Measurements from ENCODE around the gene GFER.

The GFER gene

DNA sequence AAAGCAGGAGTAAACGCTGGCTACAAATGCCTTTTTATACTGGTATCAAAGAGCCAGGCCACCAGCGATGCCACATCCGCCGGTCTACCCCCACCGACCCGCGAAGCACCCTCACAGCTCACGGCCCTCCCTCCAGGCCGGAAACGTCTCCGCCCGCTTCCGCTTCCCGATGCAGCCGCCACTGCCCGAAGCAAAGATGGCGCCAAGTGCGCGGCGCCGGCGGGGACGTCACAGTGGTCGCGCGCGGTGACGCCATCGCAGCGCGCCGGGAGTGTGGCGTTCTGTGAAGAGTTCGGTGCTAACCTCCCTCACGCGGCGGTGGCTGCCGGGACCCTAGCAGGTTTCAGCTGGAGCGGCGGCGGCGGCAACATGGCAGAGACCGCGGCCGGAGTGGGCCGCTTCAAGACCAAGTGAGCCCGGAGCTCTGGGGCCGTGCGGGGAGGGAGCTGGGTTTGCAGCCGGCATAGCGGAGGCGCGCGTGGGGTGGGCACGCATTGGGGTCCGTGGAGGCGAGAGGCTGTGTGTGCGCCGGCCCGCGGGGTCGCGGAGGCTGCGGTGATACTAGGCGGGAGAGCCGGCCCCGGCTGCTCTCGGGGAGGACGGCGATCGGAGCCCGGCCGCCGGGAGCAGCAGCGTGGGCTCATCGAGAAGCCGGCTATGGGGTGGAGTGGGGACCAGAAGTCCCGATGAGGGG is 12.1 kb upstream of the GFER start, which contains the start of gene TBL3:
TBL3 (plus strand) TSS at position 258 of the 694 bp plus-strand sequence; CDS start at position 370, 112 bp downstream.
- H4K8ac ChIP-seq (ENCODE audit: low read depth, low read length), result no peak within 1 kb of the TSS
- H3K9ac ChIP-seq (ENCODE audit: low read length), result peak within 1 kb of the TSS; percentile 98
- no peak within 1 kb of the TSS for H2BK120ac ChIP-seq (ENCODE audit: low read depth, low read length)
- H3K4me3 ChIP-seq (ENCODE audit: low read length), result peak within 1 kb of the TSS; percentile 92
- no peak within 1 kb of the TSS for H3K18ac ChIP-seq (ENCODE audit: low read length)
- no peak within 1 kb of the TSS for H2BK15ac ChIP-seq (replicated peaks; ENCODE audit: low read depth)
- H3K27me3 ChIP-seq (ENCODE audit: insufficient read depth, low read length, poor library complexity), result no peaks in the 10 kb centered on the region
- no peak within 1 kb of the TSS for H4K5ac ChIP-seq (ENCODE audit: low read length)
- peaks cover 13% of the 10 kb centered on the region for H3K79me2 ChIP-seq (ENCODE audit: control insufficient read depth, insufficient read depth, low read length)
- DNase-seq, result peak; percentile 97
- H3K23ac ChIP-seq (ENCODE audit: low read length), result peak within 1 kb of the TSS; percentile 94
- H3K4me1 ChIP-seq (ENCODE audit: control insufficient read depth, low read depth, low read length), result no peaks in the 10 kb centered on the region
- peak within 1 kb of the TSS; percentile 95 for H2AK5ac ChIP-seq (ENCODE audit: low read length)
- peak within 1 kb of the TSS; percentile 88 for H2BK5ac ChIP-seq (ENCODE audit: low read length)
- WGBS (ENCODE audit: extremely low coverage, insufficient coverage, low lambda C conversion rate), result no CpG with 5 or more reads among the region's 78 CpGs
- peak within 1 kb of the TSS; percentile 25 for H3K4ac ChIP-seq (ENCODE audit: low read depth, low read length)
- H3K36me3 ChIP-seq (ENCODE audit: control insufficient read depth, insufficient read depth, low read length), result peaks cover 4% of the 10 kb centered on the region
- H3K56ac ChIP-seq (ENCODE audit: low read length), result peak within 1 kb of the TSS; percentile 99
- H3K79me1 ChIP-seq (ENCODE audit: low read length), result peaks cover 5% of the 10 kb centered on the region
- H3K27ac ChIP-seq (ENCODE audit: low read depth, low read length), result peak within 1 kb of the TSS; percentile 30
- peak within 1 kb of the TSS; percentile 81 for H3K4me2 ChIP-seq (ENCODE audit: low read length)

DNA sequence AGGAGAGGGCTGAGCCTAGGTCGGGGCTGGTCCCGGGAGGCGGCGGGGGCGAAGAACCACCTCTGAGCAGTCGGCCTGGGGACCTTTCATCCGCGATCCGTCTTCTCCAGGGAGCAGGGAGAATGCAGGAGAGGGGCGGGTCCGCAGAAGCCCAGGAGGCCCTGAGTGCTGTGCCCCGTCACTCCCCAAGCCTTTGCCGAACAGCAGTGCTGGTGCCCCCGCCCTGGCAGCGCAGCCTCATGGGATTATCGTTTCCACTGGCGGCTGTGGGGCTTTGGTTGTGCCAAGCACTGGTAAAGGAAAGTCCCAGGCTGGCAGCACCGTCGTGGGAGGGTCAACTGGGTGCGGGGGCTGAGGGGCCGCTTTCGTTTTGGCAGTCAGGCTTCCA is 11.5 kb upstream of the GFER start:
- peak; percentile 47 for DNase-seq
- no peak overlapping the region for H2BK15ac ChIP-seq (replicated peaks; ENCODE audit: low read depth)
- no peak overlapping the region for H2BK120ac ChIP-seq (ENCODE audit: low read depth, low read length)
- no peak overlapping the region for H2AK5ac ChIP-seq (ENCODE audit: low read length)
- peaks cover 4% of the 10 kb centered on the region for H3K36me3 ChIP-seq (ENCODE audit: control insufficient read depth, insufficient read depth, low read length)
- no peak overlapping the region for H4K8ac ChIP-seq (ENCODE audit: low read depth, low read length)
- H3K79me2 ChIP-seq (ENCODE audit: control insufficient read depth, insufficient read depth, low read length), result peaks cover 13% of the 10 kb centered on the region
- WGBS (ENCODE audit: extremely low coverage, insufficient coverage, low lambda C conversion rate), result no CpG with 5 or more reads among the region's 22 CpGs
- H3K4me2 ChIP-seq (ENCODE audit: low read length), result peak overlapping the region; percentile 38
- no peaks in the 10 kb centered on the region for H3K4me1 ChIP-seq (ENCODE audit: control insufficient read depth, low read depth, low read length)
- no peak overlapping the region for H2BK5ac ChIP-seq (ENCODE audit: low read length)
- H3K18ac ChIP-seq (ENCODE audit: low read length), result no peak overlapping the region
- H3K56ac ChIP-seq (ENCODE audit: low read length), result peak overlapping the region; percentile 90
- no peaks in the 10 kb centered on the region for H3K27me3 ChIP-seq (ENCODE audit: insufficient read depth, low read length, poor library complexity)
- no peak overlapping the region for H3K27ac ChIP-seq (ENCODE audit: low read depth, low read length)
- H3K4ac ChIP-seq (ENCODE audit: low read depth, low read length), result peak overlapping the region; percentile 25
- peak overlapping the region; percentile 89 for H3K9ac ChIP-seq (ENCODE audit: low read length)
- H3K23ac ChIP-seq (ENCODE audit: low read length), result no peak overlapping the region
- peaks cover 5% of the 10 kb centered on the region for H3K79me1 ChIP-seq (ENCODE audit: low read length)
- no peak overlapping the region for H4K5ac ChIP-seq (ENCODE audit: low read length)
- peak overlapping the region; percentile 86 for H3K4me3 ChIP-seq (ENCODE audit: low read length)

DNA sequence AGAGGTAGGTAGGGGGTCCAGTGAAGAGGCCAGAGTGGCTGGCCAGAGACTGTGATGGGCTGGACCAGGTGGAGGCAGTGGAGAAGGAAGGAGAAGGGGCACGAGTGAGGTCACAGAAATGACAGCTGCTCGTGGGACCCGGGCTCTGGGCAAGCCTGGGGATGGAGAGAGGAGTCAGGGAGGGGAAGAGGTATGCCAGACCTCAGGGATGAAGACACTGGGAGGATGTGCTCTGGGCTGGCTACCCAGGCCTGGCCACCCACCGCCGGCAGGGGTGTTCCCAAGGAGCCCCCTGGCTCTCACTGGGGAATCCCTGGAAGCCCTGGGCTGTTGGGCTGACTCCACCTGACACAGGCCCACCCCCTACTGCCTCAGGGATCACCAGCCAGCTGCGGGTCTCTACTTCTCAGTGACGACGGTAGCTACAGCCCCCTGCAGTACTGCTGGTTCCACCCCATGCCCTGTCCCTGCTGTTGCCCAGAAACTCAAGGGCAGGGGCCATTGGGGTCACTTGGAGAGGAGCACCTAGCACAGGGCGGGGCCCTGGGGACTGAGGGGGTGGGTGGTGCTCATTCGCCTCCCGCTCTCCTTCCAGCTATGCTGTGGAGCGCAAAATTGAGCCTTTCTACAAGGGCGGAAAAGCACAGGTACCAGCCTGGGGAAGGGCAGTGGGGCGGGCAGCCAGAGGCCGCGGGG is 10.4 kb upstream of the GFER start:
- DNase-seq, result no peak
- no peak overlapping the region for H2BK5ac ChIP-seq (ENCODE audit: low read length)
- peaks cover 13% of the 10 kb centered on the region for H3K79me2 ChIP-seq (ENCODE audit: control insufficient read depth, insufficient read depth, low read length)
- no CpG with 5 or more reads among the region's 16 CpGs for WGBS (ENCODE audit: extremely low coverage, insufficient coverage, low lambda C conversion rate)
- no peak overlapping the region for H2AK5ac ChIP-seq (ENCODE audit: low read length)
- no peak overlapping the region for H3K4me2 ChIP-seq (ENCODE audit: low read length)
- no peak overlapping the region for H3K56ac ChIP-seq (ENCODE audit: low read length)
- no peaks in the 10 kb centered on the region for H3K27me3 ChIP-seq (ENCODE audit: insufficient read depth, low read length, poor library complexity)
- H4K5ac ChIP-seq (ENCODE audit: low read length), result no peak overlapping the region
- H3K79me1 ChIP-seq (ENCODE audit: low read length), result peaks cover 5% of the 10 kb centered on the region
- H4K8ac ChIP-seq (ENCODE audit: low read depth, low read length), result no peak overlapping the region
- no peaks in the 10 kb centered on the region for H3K4me1 ChIP-seq (ENCODE audit: control insufficient read depth, low read depth, low read length)
- no peak overlapping the region for H3K4me3 ChIP-seq (ENCODE audit: low read length)
- no peak overlapping the region for H3K27ac ChIP-seq (ENCODE audit: low read depth, low read length)
- no peak overlapping the region for H3K18ac ChIP-seq (ENCODE audit: low read length)
- H2BK15ac ChIP-seq (replicated peaks; ENCODE audit: low read depth), result no peak overlapping the region
- H3K9ac ChIP-seq (ENCODE audit: low read length), result no peak overlapping the region
- no peak overlapping the region for H3K23ac ChIP-seq (ENCODE audit: low read length)
- no peak overlapping the region for H3K4ac ChIP-seq (ENCODE audit: low read depth, low read length)
- no peak overlapping the region for H2BK120ac ChIP-seq (ENCODE audit: low read depth, low read length)
- peaks cover 4% of the 10 kb centered on the region for H3K36me3 ChIP-seq (ENCODE audit: control insufficient read depth, insufficient read depth, low read length)

DNA sequence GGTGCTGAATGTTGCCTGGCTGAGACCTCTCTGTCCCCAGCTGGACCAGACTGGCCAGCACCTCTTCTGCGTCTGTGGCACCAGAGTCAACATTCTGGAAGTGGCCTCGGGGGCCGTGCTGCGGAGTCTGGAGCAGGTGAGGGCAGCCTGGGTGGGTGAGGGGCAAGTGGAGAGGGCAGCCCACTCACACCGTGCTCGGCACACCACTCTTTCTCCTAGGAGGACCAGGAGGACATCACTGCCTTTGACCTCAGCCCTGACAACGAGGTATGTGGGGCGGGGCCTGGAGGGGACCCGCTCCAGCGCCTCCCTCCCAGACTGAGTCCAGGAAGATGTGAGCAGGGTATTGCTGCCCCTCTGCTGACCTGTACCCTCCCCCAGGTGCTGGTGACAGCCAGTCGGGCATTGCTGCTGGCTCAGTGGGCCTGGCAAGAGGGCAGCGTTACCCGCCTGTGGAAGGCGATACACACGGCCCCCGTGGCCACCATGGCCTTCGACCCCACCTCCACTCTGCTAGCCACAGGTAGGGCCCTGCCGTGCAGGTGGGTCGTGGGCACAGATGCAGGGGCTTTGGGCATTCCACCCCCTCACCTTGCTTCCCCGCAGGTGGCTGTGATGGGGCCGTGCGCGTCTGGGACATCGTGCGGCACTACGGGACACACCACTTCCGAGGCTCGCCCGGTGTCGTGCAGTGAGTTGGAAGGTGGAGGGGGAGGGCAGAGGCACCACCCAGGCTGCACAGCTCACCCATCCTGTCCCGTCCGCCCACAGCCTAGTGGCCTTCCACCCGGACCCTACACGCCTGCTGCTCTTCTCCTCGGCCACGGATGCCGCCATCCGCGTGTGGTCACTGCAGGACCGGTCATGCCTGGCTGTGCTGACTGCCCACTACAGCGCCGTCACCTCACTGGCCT is 9.6 kb upstream of the GFER start:
- Histone ChIP-seq H3K18ac (ENCODE audit: low read length) (no peak overlapping the region), H3K79me2 (ENCODE audit: control insufficient read depth, insufficient read depth, low read length) (peaks cover 13% of the 10 kb centered on the region), H3K4me1 (ENCODE audit: control insufficient read depth, low read depth, low read length) (no peaks in the 10 kb centered on the region), H2BK15ac (replicated peaks; ENCODE audit: low read depth) (no peak overlapping the region), H3K27me3 (ENCODE audit: insufficient read depth, low read length, poor library complexity) (no peaks in the 10 kb centered on the region), H3K4me2 (ENCODE audit: low read length) (no peak overlapping the region), H3K27ac (ENCODE audit: low read depth, low read length) (no peak overlapping the region), H3K23ac (ENCODE audit: low read length) (no peak overlapping the region), H3K4me3 (ENCODE audit: low read length) (no peak overlapping the region), H3K4ac (ENCODE audit: low read depth, low read length) (no peak overlapping the region), H2AK5ac (ENCODE audit: low read length) (no peak overlapping the region), H3K79me1 (ENCODE audit: low read length) (peaks cover 5% of the 10 kb centered on the region), H4K8ac (ENCODE audit: low read depth, low read length) (no peak overlapping the region), H2BK120ac (ENCODE audit: low read depth, low read length) (no peak overlapping the region), H3K56ac (ENCODE audit: low read length) (no peak overlapping the region), H3K36me3 (ENCODE audit: control insufficient read depth, insufficient read depth, low read length) (peaks cover 4% of the 10 kb centered on the region), H2BK5ac (ENCODE audit: low read length) (no peak overlapping the region), H3K9ac (ENCODE audit: low read length) (no peak overlapping the region), H4K5ac (ENCODE audit: low read length) (no peak overlapping the region)
- no CpG with 5 or more reads among the region's 42 CpGs for WGBS (ENCODE audit: extremely low coverage, insufficient coverage, low lambda C conversion rate)
- no peak for DNase-seq

DNA sequence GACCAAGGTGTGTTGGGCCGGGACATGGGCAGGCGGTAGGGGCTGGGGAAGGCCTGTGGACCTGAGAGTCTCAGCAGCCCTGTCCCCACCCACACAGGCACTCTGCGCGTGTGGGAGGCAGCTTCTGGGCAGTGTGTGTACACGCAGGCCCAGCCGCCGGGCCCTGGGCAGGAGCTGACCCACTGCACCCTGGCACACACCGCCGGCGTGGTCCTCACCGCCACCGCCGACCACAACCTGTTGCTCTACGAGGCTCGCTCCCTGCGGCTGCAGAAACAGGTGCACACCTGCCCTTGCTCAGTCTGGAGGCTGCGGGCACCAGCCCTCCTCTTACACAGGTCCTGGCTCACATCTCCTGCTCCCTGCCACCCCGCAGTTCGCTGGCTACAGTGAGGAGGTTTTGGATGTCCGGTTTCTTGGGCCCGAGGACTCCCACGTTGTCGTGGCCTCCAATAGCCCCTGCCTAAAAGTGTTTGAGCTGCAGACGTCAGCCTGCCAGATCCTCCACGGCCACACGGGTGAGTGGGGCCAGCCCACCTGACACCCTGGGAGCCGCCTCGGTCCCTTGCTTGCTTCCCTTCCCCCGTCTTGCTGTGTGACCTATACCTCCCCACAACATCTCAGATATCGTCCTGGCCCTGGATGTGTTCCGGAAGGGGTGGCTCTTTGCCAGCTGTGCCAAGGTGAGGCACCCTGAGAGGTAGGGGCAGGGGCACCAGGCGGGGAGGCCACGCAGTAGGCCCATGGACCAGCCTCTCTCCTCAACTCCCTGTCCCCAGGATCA is 8.4 kb upstream of the GFER start:
- H2BK5ac ChIP-seq (ENCODE audit: low read length), result no peak overlapping the region
- H3K9ac ChIP-seq (ENCODE audit: low read length), result no peak overlapping the region
- H2BK120ac ChIP-seq (ENCODE audit: low read depth, low read length), result no peak overlapping the region
- H3K27ac ChIP-seq (ENCODE audit: low read depth, low read length), result no peak overlapping the region
- no peak overlapping the region for H3K18ac ChIP-seq (ENCODE audit: low read length)
- H4K8ac ChIP-seq (ENCODE audit: low read depth, low read length), result no peak overlapping the region
- no CpG with 5 or more reads among the region's 33 CpGs for WGBS (ENCODE audit: extremely low coverage, insufficient coverage, low lambda C conversion rate)
- peaks cover 13% of the 10 kb centered on the region for H3K79me2 ChIP-seq (ENCODE audit: control insufficient read depth, insufficient read depth, low read length)
- no peak overlapping the region for H4K5ac ChIP-seq (ENCODE audit: low read length)
- H3K4me1 ChIP-seq (ENCODE audit: control insufficient read depth, low read depth, low read length), result no peaks in the 10 kb centered on the region
- H3K4ac ChIP-seq (ENCODE audit: low read depth, low read length), result no peak overlapping the region
- H3K79me1 ChIP-seq (ENCODE audit: low read length), result peaks cover 5% of the 10 kb centered on the region
- DNase-seq, result no peak
- no peak overlapping the region for H2BK15ac ChIP-seq (replicated peaks; ENCODE audit: low read depth)
- H3K4me3 ChIP-seq (ENCODE audit: low read length), result no peak overlapping the region
- no peak overlapping the region for H3K4me2 ChIP-seq (ENCODE audit: low read length)
- H3K27me3 ChIP-seq (ENCODE audit: insufficient read depth, low read length, poor library complexity), result peaks cover 1% of the 10 kb centered on the region
- H3K23ac ChIP-seq (ENCODE audit: low read length), result no peak overlapping the region
- H3K56ac ChIP-seq (ENCODE audit: low read length), result no peak overlapping the region
- no peak overlapping the region for H2AK5ac ChIP-seq (ENCODE audit: low read length)
- H3K36me3 ChIP-seq (ENCODE audit: control insufficient read depth, insufficient read depth, low read length), result peaks cover 4% of the 10 kb centered on the region

All from mesendoderm (in vitro differentiated cells).